NCI-H2171 (cell line): Measurements from ENCODE around the gene SIRPG.
"Not testable (repeated sequence)": the region's sequence is repeated elsewhere in the genome, so short reads cannot be mapped to it uniquely, and the experiment has no call there.

ENCODE experiments used
- DNase-seq: peaks from one replicate; lab custom pipeline; 2025; lab: John Stamatoyannopoulos, UW

The SIRPG gene

GRCh38 chr20:1657556-1658334 lies at the start of gene SIRPG:
Gene SIRPG (minus strand): TSS chr20:1657779. CDS start chr20:1657714, 65 bp downstream.
- no peak for DNase-seq

GRCh38 chr20:1706887-1707286 lies 49.3 kb upstream of the SIRPG start:
- not testable (repeated sequence) for DNase-seq

- DNase-seq: no peak
These were observed 48.5 kb upstream of the SIRPG start for GRCh38 chr20:1706079-1706478.

GRCh38 chr20:1702855-1703254 lies 45.3 kb upstream of the SIRPG start:
- no peak for DNase-seq

- no peak for DNase-seq
These were observed 44.7 kb upstream of the SIRPG start for GRCh38 chr20:1702328-1702727.

DNA sequence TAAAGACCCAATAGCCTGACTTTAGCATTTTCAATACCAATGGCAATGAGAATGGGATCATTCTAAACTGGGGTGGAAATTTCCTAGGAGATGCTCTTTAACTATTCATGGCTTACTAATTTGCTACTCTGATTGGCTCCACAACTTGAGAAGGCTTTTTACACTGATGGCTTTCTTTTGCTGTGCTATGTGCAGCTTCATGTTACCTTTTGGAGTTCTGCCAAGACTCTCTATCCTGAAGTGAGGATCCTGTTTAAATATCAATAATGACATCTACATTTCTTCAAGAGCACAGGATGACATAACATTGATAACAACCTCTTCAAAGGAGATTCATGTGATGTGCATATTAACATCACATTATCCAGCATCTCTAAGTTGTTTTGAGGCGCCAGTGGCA lies 43.4 kb upstream of the SIRPG start:
- DNase-seq: peak; percentile 59

DNA sequence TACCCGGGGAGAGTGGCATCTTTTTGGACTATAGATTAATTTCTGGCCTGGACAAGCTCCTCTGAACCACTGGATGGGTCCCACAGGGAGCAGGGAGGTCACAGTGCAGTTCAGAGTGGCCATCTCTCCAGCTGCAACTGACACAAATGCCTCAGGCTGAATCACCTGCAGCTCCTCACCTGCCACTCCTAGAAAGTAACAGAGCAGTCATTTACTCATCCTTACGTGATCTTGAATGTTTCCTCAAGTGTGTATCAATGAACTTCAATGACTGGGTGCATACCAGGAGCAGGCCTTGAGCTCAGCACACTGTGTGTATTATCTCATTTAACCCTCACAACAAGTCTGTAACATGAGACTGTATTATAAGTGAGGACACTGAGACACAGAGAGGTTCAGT lies 40.0 kb upstream of the SIRPG start:
- no peak for DNase-seq

DNA sequence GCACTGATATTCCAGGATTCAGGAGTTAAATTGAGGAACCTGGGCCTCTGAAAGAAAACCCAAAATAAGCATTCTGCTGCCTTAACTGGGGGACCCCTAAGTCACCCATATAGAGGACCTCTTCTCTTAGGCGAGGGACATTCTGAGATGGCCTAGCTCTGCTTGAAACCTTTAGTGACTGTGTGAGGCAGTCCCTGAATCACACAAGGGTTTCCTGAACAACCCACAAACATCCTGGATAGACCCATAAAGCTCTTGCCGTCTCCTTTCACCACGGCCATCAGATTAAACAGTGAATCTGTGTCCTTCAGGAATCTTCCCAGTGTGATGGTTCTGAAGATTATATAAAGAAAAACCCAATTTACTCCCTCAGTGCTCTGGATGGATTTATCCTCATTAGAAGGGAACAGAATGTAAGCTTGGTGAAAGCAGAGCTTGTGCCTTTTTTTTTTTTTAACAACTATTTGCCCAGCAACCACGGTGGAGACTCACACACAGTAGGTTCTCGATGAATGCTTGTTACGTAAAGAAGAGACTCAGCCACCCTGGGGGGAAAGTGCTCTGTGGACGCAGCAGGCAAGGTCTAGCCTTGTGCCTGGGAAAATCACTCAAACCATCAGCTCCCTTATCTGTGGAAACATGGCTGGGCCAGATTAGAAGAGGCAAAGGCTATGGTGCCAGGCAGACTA lies 39.1 kb upstream of the SIRPG start:
- DNase-seq: no peak

DNA sequence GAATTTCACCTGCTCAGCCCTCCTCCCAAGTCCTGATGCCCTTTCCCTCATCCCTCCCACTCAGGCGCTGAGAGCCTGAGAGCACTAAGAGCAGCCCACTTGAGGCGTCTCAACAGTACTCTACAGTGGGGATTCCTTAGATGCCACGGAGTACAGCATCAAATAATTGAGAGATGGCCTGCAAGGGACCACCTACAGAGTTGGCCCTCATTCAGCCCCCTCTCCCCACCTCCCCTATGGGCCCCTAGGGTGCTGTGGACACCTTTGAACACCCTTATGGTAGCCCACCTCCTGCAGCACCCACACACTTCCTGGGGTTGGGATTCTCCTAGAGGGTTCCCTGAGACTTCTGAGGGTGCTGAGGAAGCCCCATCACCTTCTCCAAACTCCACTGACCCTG lies 37.1 kb upstream of the SIRPG start:
- no peak for DNase-seq

DNA sequence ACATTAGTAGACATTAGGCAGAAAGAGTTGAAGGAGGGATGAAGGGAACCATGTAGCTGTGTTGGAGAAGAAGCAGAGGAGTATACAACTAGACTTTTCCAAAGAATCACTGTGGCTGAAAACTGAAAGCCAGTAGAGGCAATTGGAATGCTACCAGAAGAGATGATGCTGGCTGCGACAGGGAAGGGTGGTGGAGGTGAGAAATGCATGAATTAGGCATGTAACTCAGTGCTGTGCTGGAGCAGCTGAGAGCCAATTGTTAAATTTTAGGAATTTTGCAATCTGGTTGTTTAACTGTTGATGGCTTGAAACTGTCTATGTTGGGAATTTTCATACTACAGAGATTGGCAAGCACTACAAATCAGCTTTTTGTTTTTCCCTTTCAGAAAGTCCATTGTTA lies 35.8 kb upstream of the SIRPG start:
- DNase-seq: no peak

GRCh38 chr20:1689721-1690120 lies 32.1 kb upstream of the SIRPG start:
- DNase-seq: no peak

GRCh38 chr20:1688886-1689538 lies 31.4 kb upstream of the SIRPG start:
- DNase-seq: no peak

DNA sequence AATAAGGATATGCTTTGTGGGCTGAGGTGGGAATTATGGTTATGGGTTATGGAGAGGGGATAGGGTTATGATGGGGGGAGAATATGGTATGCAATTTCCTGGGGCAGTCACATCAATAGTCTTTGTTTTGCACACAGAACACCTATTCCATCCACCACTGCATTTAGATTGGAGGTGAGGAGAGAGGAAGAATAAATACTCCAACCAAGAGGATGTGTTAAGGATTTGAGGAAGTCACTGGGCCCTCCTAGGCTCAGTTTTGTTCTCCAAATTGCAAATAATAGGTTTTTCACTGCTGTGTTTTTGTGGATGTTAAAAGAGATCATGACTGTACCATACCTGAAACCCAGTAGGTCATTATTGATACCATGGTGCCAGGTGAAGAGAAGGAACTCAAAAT lies 29.5 kb upstream of the SIRPG start:
- DNase-seq: no peak

DNA sequence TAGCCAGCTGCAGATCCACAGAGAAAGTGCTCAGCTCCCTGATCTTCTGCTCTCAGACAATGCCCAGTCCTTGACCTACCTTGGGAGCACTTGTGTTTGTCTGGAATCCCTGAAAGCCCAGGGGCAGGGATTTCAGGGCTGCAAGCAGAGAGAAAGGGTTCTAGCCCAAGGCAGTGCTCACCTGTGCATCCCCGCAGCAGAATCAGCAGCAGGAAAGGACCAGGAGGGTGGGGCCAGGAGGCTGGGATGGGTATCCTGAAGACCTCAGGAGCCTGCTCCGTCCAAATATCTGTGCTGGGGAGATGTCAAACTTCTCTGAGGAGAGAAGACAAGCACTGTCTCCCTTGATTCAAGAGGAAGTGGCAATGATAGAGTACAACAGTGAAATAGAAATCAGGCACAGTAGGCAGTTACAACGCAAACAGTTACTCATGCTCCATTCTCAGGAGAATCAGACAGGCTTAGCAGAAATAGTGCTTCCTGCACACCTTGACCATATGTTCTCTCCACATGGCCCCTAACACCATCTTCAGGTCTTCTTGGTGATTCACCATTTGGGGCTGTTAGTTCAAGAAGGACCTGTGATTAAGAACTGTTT lies 28.7 kb upstream of the SIRPG start:
- DNase-seq: no peak

- no peak for DNase-seq
These were observed 27.9 kb upstream of the SIRPG start for GRCh38 chr20:1685304-1686052.

- no peak for DNase-seq
These were observed 27.3 kb upstream of the SIRPG start for GRCh38 chr20:1684872-1685271.

GRCh38 chr20:1676650-1677049 lies 19.1 kb upstream of the SIRPG start:
- DNase-seq: no peak

- no peak for DNase-seq
These were observed 17.6 kb upstream of the SIRPG start for GRCh38 chr20:1674990-1675780.

- no peak for DNase-seq
These were observed 16.8 kb upstream of the SIRPG start for GRCh38 chr20:1674361-1674760.

- DNase-seq: no peak
These were observed 15.8 kb upstream of the SIRPG start for GRCh38 chr20:1673424-1673823.

DNA sequence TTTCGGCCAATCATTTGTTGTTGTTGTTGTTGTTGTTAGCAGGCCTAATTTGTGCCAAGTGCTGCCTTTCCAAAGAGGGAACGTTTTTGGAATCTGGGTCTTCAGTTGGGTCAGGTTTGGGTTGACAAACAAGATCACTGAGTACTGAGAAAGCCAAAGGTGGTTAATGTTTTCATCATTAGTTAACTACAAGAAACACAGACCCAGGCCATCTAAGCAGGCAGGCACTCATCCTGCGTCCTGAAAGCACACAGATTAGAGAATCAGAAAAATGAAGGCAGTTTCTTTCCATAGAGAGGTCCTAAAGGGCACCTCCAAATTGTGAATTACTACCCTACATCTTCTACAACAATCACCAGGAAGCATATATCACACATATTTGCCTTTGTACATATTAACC lies 15.1 kb upstream of the SIRPG start:
- DNase-seq: no peak
